CD4-positive, alpha-beta T cell (primary cell): Measurements from ENCODE around the gene RAMAC. TPM values are rescaled to one million over a fixed set of nuclear protein-coding genes. Genes with fewer than 3 reads are reported as not detected.

Experiments used
- ATAC-seq: fragments of 200-7000 bp; cut with Tn5 transposase; one replicate; pipeline ENCODE4 v1.10.0; 2022; ENCODE audit warnings: mild to moderate bottlenecking; ENCODE audit not compliant: poor library complexity
- CTCF ChIA-PET: fragments of 350-600 bp; sonication (Branson Sonifier 250); formaldehyde crosslinking; loops from one replicate; lab custom pipeline; 2021; ENCODE audit warnings: antibody characterized with exemption, inconsistent platforms; lab: Charles Lee
- POLR2A ChIA-PET: fragments of 350-600 bp; sonication (Branson Sonifier 250); formaldehyde crosslinking; loops from one replicate; lab custom pipeline; 2021; ENCODE audit warnings: antibody characterized with exemption, inconsistent platforms; lab: Charles Lee
- DNase-seq, 14 experiments: peaks; one replicate each; pipeline ENCODE4 v3.0.0-alpha.2; 2013 to 2020; ENCODE audit warnings: mixed read lengths in 2 of 14
- H3K27ac ChIP-seq, 2 donors: one replicate each; pipeline versions ENCODE4 v1.5.1 to v1.7.0; 2013; ENCODE audit warnings: low read length in 2 of 2, low read depth in 1 of 2, mild to moderate bottlenecking in 1 of 2
- H3K27me3 ChIP-seq, 2 experiments: 1 replicate in 1 of 2; 2 replicates in 1 of 2; pipeline versions ENCODE4 v1.6.1 to v1.7.0; 2013; ENCODE audit warnings: low read length in 2 of 2, control low read depth in 1 of 2, mild to moderate bottlenecking in 1 of 2, moderate library complexity in 1 of 2; ENCODE audit not compliant: insufficient read depth in 2 of 2, control insufficient read depth in 1 of 2
- H3K36me3 ChIP-seq: one replicate; pipeline ENCODE4 v1.6.1; 2013; ENCODE audit warnings: low read length, control low read depth; ENCODE audit not compliant: insufficient read depth
- H3K4me1 ChIP-seq: one replicate; pipeline ENCODE4 v1.6.1; 2013; ENCODE audit warnings: low read length, control low read depth; ENCODE audit not compliant: insufficient read depth
- H3K4me3 ChIP-seq: one replicate; pipeline ENCODE4 v1.5.1; 2013; ENCODE audit warnings: mild to moderate bottlenecking, low read length, moderate library complexity
- H3K9me3 ChIP-seq, 2 experiments: 1 replicate in 1 of 2; 2 replicates in 1 of 2; pipeline versions ENCODE4 v1.6.1 to v1.7.0; 2013; ENCODE audit warnings: low read length in 2 of 2, mild to moderate bottlenecking in 2 of 2, control low read depth in 1 of 2, moderate library complexity in 1 of 2; ENCODE audit not compliant: control insufficient read depth in 1 of 2, insufficient read depth in 1 of 2
- H3K27ac Mint-ChIP-seq: one replicate; pipeline ENCODE4 v1.8.0; 2020; ENCODE audit warnings: mixed read lengths
- H3K27me3 Mint-ChIP-seq: one replicate; pipeline ENCODE4 v1.8.0; 2021; ENCODE audit warnings: mixed read lengths
- H3K36me3 Mint-ChIP-seq: one replicate; pipeline ENCODE4 v1.8.0; 2021; ENCODE audit warnings: low read depth, mixed read lengths
- H3K4me1 Mint-ChIP-seq: one replicate; pipeline ENCODE4 v1.8.0; 2021; ENCODE audit warnings: low read depth, mixed read lengths
- H3K4me3 Mint-ChIP-seq: one replicate; pipeline ENCODE4 v1.8.0; 2020; ENCODE audit warnings: mild to moderate bottlenecking, mixed read lengths
- H3K9me3 Mint-ChIP-seq: one replicate; pipeline ENCODE4 v1.8.0; 2020; ENCODE audit warnings: mixed read lengths
- intact Hi-C, 2 experiments: fragments of 100-400 bp; cut with DNase I in 1 of 2; cut with micrococcal nuclease in 1 of 2; formaldehyde crosslinking; loops; one replicate each; pipeline versions ENCODE4 v1.15.1 to v1.9.0; 2023 to 2025; cut with DNase I, micrococcal nuclease
- total RNA-seq, 174 experiments: library from RNA in 2 of 174; stranded (reverse) in 2 of 174; gene quantifications; one replicate each; pipeline ENCODE4 v1.2.3 and lab custom pipeline; 2021 to 2026
- TF ChIP-seq, protein P1 (sequence below): fragments of 200-600 bp; IDR thresholded peaks from one replicate; pipeline ENCODE4 v1.8.0; 2022; ENCODE audit warnings: antibody characterized with exemption, mild to moderate bottlenecking

RAMAC gene
- total RNA-seq, 2 experiments from 2014 or later: 25.5 to 26.5 TPM

DNA sequence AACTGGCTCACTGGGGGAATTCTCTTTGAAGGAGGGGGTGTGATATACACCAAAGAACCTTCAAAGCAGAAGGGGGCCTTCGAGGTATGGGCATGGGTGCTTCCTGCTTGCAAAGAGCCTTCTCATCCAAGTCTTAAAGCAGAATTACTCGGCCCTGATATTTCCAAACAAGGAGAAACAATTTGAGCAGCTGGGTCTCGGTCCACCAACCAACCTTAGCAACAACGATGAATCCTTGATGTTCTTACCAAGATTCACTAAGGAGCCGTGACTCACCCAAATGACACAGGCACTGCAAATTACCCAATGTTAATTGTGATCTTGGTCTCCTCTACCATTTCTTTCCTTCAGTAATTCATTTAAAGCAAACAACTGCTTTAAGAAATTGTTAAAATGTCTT, 41.2 kb upstream of the RAMAC start:
- Histone ChIP-seq H3K27ac (no peak overlapping the region), H3K9me3 (no peaks in the 10 kb centered on the region), H3K4me3 (no peak overlapping the region), H3K27me3 (peaks cover 3 to 12% of the 10 kb centered on the region in 2 experiments), H3K36me3 (no peaks in the 10 kb centered on the region), H3K4me1 (no peaks in the 10 kb centered on the region)
- H3K27ac Mint-ChIP-seq: no peak overlapping the region
- intact Hi-C loops: no loop called here
- POLR2A ChIA-PET: no interaction called here
- TF ChIP-seq, protein P1, sequence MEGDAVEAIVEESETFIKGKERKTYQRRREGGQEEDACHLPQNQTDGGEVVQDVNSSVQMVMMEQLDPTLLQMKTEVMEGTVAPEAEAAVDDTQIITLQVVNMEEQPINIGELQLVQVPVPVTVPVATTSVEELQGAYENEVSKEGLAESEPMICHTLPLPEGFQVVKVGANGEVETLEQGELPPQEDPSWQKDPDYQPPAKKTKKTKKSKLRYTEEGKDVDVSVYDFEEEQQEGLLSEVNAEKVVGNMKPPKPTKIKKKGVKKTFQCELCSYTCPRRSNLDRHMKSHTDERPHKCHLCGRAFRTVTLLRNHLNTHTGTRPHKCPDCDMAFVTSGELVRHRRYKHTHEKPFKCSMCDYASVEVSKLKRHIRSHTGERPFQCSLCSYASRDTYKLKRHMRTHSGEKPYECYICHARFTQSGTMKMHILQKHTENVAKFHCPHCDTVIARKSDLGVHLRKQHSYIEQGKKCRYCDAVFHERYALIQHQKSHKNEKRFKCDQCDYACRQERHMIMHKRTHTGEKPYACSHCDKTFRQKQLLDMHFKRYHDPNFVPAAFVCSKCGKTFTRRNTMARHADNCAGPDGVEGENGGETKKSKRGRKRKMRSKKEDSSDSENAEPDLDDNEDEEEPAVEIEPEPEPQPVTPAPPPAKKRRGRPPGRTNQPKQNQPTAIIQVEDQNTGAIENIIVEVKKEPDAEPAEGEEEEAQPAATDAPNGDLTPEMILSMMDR: no peak
- DNase-seq (peak in 2 of 14 experiments; percentile 6 to 27), ATAC-seq (no peak)
- CTCF ChIA-PET: no interaction called here
- H3K4me1 Mint-ChIP-seq: no peaks in the 10 kb centered on the region
- no peaks in the 10 kb centered on the region for H3K36me3 Mint-ChIP-seq
- no peak overlapping the region for H3K4me3 Mint-ChIP-seq
- peaks cover 17% of the 10 kb centered on the region for H3K27me3 Mint-ChIP-seq
- no peaks in the 10 kb centered on the region for H3K9me3 Mint-ChIP-seq

DNA sequence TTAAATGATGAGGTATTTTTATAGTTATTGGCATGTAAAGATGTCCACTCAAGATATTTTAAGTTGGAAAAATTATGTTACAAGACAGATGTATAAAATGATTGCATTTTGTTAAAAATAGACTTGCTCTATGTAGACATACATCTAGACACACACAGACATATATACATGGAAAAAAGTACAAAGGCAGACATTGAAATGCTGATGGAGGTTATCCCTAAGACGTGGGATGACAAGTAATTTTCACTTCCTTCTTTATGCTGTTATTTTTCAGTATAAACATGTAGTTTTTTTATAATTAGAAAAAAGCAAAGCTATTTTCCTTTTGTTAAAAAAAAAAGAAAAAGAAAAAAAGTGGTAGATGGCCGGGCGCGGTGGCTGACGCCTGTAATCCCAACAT, 40.7 kb upstream of the RAMAC start:
- no peak overlapping the region for H3K4me3 Mint-ChIP-seq
- Histone ChIP-seq H3K4me1 (no peaks in the 10 kb centered on the region), H3K36me3 (no peaks in the 10 kb centered on the region), H3K4me3 (no peak overlapping the region), H3K9me3 (no peaks in the 10 kb centered on the region), H3K27ac (no peak overlapping the region), H3K27me3 (peaks cover 7 to 16% of the 10 kb centered on the region in 2 experiments)
- peaks cover 17% of the 10 kb centered on the region for H3K27me3 Mint-ChIP-seq
- POLR2A ChIA-PET: no interaction called here
- DNase-seq (no peak), ATAC-seq (no peak)
- H3K27ac Mint-ChIP-seq: no peak overlapping the region
- no peaks in the 10 kb centered on the region for H3K4me1 Mint-ChIP-seq
- TF ChIP-seq, protein P1: no peak
- intact Hi-C loops: no loop called here
- no peaks in the 10 kb centered on the region for H3K36me3 Mint-ChIP-seq
- CTCF ChIA-PET: no interaction called here
- no peaks in the 10 kb centered on the region for H3K9me3 Mint-ChIP-seq

DNA sequence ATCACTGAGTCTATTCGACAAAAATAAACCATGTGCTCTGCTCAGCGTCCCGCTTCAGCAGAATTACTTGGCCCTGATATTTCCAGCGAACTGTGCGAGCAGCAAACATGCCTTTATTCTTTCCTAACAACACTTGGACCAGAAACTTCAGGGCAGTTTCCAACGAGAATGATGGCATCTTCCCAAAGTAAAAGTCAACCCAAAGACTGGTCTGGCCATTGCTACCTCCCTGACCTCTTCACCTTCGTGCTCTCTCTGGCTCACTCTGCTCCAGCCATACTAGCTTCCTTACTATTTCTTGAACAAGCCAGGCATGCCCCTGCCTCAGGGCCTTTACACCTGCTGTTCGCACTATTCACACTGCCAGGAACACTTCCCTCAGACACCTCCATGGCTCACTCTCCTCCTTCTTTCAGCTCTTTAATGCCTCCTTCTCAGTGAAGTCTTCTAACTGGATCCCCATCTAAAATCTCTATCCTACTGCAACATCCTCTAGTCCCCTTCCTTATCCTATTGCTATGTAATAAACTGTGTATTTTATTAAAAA, 39.8 kb upstream of the RAMAC start:
- H3K4me1 ChIP-seq: no peaks in the 10 kb centered on the region
- H3K27me3 Mint-ChIP-seq: peaks cover 17% of the 10 kb centered on the region
- no peak overlapping the region for H3K27ac Mint-ChIP-seq
- ATAC-seq (no peak), DNase-seq (no peak)
- H3K27ac ChIP-seq: no peak overlapping the region
- no peaks in the 10 kb centered on the region for H3K9me3 ChIP-seq
- no peaks in the 10 kb centered on the region for H3K36me3 Mint-ChIP-seq
- H3K9me3 Mint-ChIP-seq: no peaks in the 10 kb centered on the region
- H3K27me3 ChIP-seq: peaks cover 16 to 25% of the 10 kb centered on the region in 2 experiments
- H3K36me3 ChIP-seq: no peaks in the 10 kb centered on the region
- no peaks in the 10 kb centered on the region for H3K4me1 Mint-ChIP-seq
- no peak overlapping the region for H3K4me3 ChIP-seq
- CTCF ChIA-PET: no interaction called here
- no peak overlapping the region for H3K4me3 Mint-ChIP-seq
- POLR2A ChIA-PET: no interaction called here
- TF ChIP-seq, protein P1: no peak
- intact Hi-C loops: no loop called here
